Spleen (tissue), 13 donors: ENCODE results near the gene MOCS1. TPM values are rescaled to one million over a fixed set of nuclear protein-coding genes. Genes with fewer than 3 reads are reported as not detected.
A peak's percentile ranks its signal among the peaks of the same experiment; 100 is the strongest.

ENCODE experiments used
- DNase-seq: peaks from one replicate; pipeline ENCODE4 v3.0.0-alpha.2; 2020
- H3K27ac ChIP-seq, 8 donors: fragments of 200-600 bp; sonication (generic) in 7 of 8; 1 replicate in 4 of 8; 2 replicates in 4 of 8; pipeline versions ENCODE4 v1.5.0 to v1.8.0; 2016 to 2021; ENCODE audit warnings: inconsistent platforms in 4 of 8, mild to moderate bottlenecking in 4 of 8, moderate library complexity in 1 of 8
- H3K27me3 ChIP-seq, 7 donors: fragments of 200-600 bp; sonication (generic) in 6 of 7; replicated peaks in 1 of 7; 1 replicate in 4 of 7; 2 replicates in 3 of 7; pipeline versions ENCODE4 v1.5.0 to v1.8.0; 2016 to 2021; ENCODE audit warnings: inconsistent platforms in 3 of 7, mild to moderate bottlenecking in 1 of 7
- H3K36me3 ChIP-seq, 6 donors: fragments of 200-600 bp; sonication (generic) in 5 of 6; 1 replicate in 4 of 6; 2 replicates in 2 of 6; pipeline versions ENCODE4 v1.5.0 to v1.8.0; 2016 to 2021; ENCODE audit warnings: inconsistent platforms in 2 of 6
- H3K4me1 ChIP-seq, 6 donors: fragments of 200-600 bp; sonication (generic) in 5 of 6; 1 replicate in 3 of 6; 2 replicates in 3 of 6; pipeline versions ENCODE4 v1.5.0 to v1.8.0; 2016 to 2021; ENCODE audit warnings: inconsistent platforms in 3 of 6
- H3K4me3 ChIP-seq, 8 donors: fragments of 200-600 bp; sonication (generic) in 7 of 8; 1 replicate in 4 of 8; 2 replicates in 4 of 8; pipeline versions ENCODE4 v1.5.0 to v1.8.0; 2016 to 2021; ENCODE audit warnings: inconsistent platforms in 4 of 8, mild to moderate bottlenecking in 4 of 8, moderate library complexity in 2 of 8
- H3K9me3 ChIP-seq, 8 donors: fragments of 200-600 bp; sonication (generic) in 7 of 8; 1 replicate in 4 of 8; 2 replicates in 4 of 8; pipeline versions ENCODE4 v1.5.0 to v1.8.0; 2016 to 2021; ENCODE audit warnings: inconsistent platforms in 4 of 8
- POLR2A ChIP-seq, 3 donors: fragments of 450-650 bp; IDR thresholded peaks; one replicate each; pipeline ENCODE4 v1.5.1; 2017; ENCODE audit warnings: antibody characterized with exemption in 3 of 3, mild to moderate bottlenecking in 1 of 3
- POLR2AphosphoS5 ChIP-seq, 3 donors: sonication (generic); formaldehyde crosslinking; IDR thresholded peaks; one replicate each; pipeline ENCODE4 v1.5.1; 2017; ENCODE audit warnings: antibody characterized with exemption in 3 of 3
- WGBS, 5 donors: extraction: QIAGEN DNeasy Blood & Tissue Kit in 3 of 5; methylation state at CpG; one replicate each; pipeline versions ENCODE4 v1.1.5 to v1.1.7; 2013 to 2018; 5-methylcytosine and 5-hydroxymethylcytosine counted together
- intact Hi-C: fragments of 100-400 bp; cut with DNase I; formaldehyde crosslinking; loops from one replicate; pipeline ENCODE4 v1.15.0; 2023; ENCODE audit warnings: low total_unique reads
- long read RNA-seq, 2 donors: transcript quantifications; one replicate each; lab custom pipeline, GENCODE V29; 2026
- polyA plus RNA-seq, 3 donors: library from polyadenylated mRNA; stranded (reverse); fragments of 200-250 nt; gene quantifications; one replicate each; pipeline ENCODE4 v1.2.1, GENCODE V29; 2013
- total RNA-seq, 7 donors: library from RNA; depleted of rRNA in 3 of 7; stranded (reverse); fragments of >200 nt in 3 of 7; fragmentation: NEBNext Ultra II Directional in 4 of 7; extraction: Animal tissue kit (Norgen Biotek cat#: 25700) in 4 of 7; gene quantifications; one replicate each; pipeline versions ENCODE4 v1.1.0 to v1.2.1, GENCODE V29; 2016 to 2021
- TF ChIP-seq, protein P1 (sequence below), 11 experiments: fragments of 200-600 bp in 7 of 11; fragments of 450-650 bp in 4 of 11; sonication (generic) in 4 of 11; IDR thresholded peaks in 8 of 11; conservative IDR thresholded peaks in 3 of 11; 1 replicate in 7 of 11; 2 replicates in 4 of 11; pipeline versions ENCODE4 v1.4.0 to v1.8.0; 2016 to 2021; ENCODE audit warnings: antibody characterized with exemption in 11 of 11, inconsistent platforms in 4 of 11, mild to moderate bottlenecking in 1 of 11
- donor health status: healthy with polysubstance abuse.
- donor health status: DM: no; HTN: no; CAD: no; lungs with moderate emphysema.
- donor health status: DM: no; HTN: no; CAD: no.
- donor health status: Bipolar disorder and iron deficiency.
- donor health status: healthy.
- donor health status: DM: no; HTN: no; CAD: no.
- donor health status: DM: yes; HTN: yes; CAD: no.

Gene MOCS1
- total RNA-seq (10 to 100 TPM in 1 of 7 donors, 1 to 10 TPM in 6; 5.0 to 10.2 (median 8.3) TPM), polyA plus RNA-seq (1 to 10 TPM; 1.2 to 1.9 (median 1.9) TPM)
- long read RNA-seq, donor 1, partial matches to known transcripts = 0 of 1 reads
- long read RNA-seq, donor 1, other reads (novel, unspliced or antisense) = 0 of 1 reads
- long read RNA-seq, donor 2, partial matches to known transcripts = 0 of 1 reads
- long read RNA-seq, donor 2, other reads (novel, unspliced or antisense) = 0 of 1 reads

- no peaks in the 10 kb centered on the region for H3K9me3 ChIP-seq
- peaks cover 0 to 19% (median 3%) of the 10 kb centered on the region in 6 donors for H3K4me1 ChIP-seq
- H3K36me3 ChIP-seq = no peaks in the 10 kb centered on the region
- peaks cover 0 to 36% (median 0%) of the 10 kb centered on the region in 7 donors for H3K27me3 ChIP-seq
- intact Hi-C loops = no loop called here
- peak within 1 kb of the TSS; percentile 12 to 75 (median 48) for H3K27ac ChIP-seq
- TF ChIP-seq, protein P1, sequence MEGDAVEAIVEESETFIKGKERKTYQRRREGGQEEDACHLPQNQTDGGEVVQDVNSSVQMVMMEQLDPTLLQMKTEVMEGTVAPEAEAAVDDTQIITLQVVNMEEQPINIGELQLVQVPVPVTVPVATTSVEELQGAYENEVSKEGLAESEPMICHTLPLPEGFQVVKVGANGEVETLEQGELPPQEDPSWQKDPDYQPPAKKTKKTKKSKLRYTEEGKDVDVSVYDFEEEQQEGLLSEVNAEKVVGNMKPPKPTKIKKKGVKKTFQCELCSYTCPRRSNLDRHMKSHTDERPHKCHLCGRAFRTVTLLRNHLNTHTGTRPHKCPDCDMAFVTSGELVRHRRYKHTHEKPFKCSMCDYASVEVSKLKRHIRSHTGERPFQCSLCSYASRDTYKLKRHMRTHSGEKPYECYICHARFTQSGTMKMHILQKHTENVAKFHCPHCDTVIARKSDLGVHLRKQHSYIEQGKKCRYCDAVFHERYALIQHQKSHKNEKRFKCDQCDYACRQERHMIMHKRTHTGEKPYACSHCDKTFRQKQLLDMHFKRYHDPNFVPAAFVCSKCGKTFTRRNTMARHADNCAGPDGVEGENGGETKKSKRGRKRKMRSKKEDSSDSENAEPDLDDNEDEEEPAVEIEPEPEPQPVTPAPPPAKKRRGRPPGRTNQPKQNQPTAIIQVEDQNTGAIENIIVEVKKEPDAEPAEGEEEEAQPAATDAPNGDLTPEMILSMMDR (IDR thresholded peaks at IDR 0.05 in 8 of 11, conservative IDR thresholded peaks at IDR 0.05 in 3 of 11) = no peak
- TF ChIP-seq POLR2AphosphoS5 (IDR thresholded peaks at IDR 0.05) (peak; percentile 73 to 86 (median 84)), POLR2A (IDR thresholded peaks at IDR 0.05) (peak in 1 of 3 donors; percentile 12)
- DNase-seq = peak; percentile 88
- 4 to 14% (median 7%) methylated on average over 17 to 46 of the region's 46 CpGs for WGBS, 5 donors
- H3K4me3 ChIP-seq = peak within 1 kb of the TSS; percentile 42 to 73 (median 52)
Measured at GRCh38 chr6:39934131-39934757, at the start of gene MOCS1. MOCS1 (minus strand) TSS chr6:39934462; CDS start chr6:39934417, 45 bp downstream.

DNA sequence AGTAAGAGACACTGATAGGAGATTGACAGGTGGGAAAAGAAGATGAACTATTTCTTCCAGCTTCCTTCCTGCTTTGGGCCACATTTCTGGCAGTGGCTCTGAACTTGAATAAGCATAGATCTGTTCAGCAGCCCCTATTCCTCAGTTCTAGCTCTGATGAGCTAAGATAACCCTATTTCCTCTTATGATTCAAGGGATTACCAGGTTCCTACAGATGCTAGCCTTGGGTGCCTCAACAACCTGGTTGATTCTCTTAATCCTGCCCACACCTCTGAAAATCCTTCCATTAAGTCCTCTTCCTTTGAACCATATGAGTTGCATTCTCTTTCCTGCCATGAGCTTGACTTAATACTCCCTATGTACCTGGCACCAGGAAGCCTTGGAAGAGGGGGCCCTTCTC is 49.8 kb upstream of the MOCS1 start:
- H3K4me3 ChIP-seq = no peak overlapping the region
- no peak for TF ChIP-seq POLR2A (IDR thresholded peaks at IDR 0.05)
- TF ChIP-seq POLR2AphosphoS5 (IDR thresholded peaks at IDR 0.05) = no peak
- H3K9me3 ChIP-seq = no peaks in the 10 kb centered on the region
- intact Hi-C loops = no loop called here
- peaks cover 0 to 2% (median 0%) of the 10 kb centered on the region in 7 donors for H3K27me3 ChIP-seq
- no peak for DNase-seq
- no peaks in the 10 kb centered on the region for H3K36me3 ChIP-seq
- H3K4me1 ChIP-seq = no peaks in the 10 kb centered on the region
- no peak overlapping the region for H3K27ac ChIP-seq

GRCh38 chr6:39983193-39983592 is 48.9 kb upstream of the MOCS1 start:
- H3K27ac ChIP-seq = no peak overlapping the region
- DNase-seq = no peak
- no peaks in the 10 kb centered on the region for H3K9me3 ChIP-seq
- no peak overlapping the region for H3K4me3 ChIP-seq
- H3K36me3 ChIP-seq = no peaks in the 10 kb centered on the region
- H3K27me3 ChIP-seq = peaks cover 0 to 8% (median 0%) of the 10 kb centered on the region in 7 donors
- no peak for TF ChIP-seq POLR2AphosphoS5 (IDR thresholded peaks at IDR 0.05)
- TF ChIP-seq POLR2A (IDR thresholded peaks at IDR 0.05) = no peak
- TF ChIP-seq, protein P1 (IDR thresholded peaks at IDR 0.05 in 8 of 11, conservative IDR thresholded peaks at IDR 0.05 in 3 of 11) = no peak
- no peaks in the 10 kb centered on the region for H3K4me1 ChIP-seq
- intact Hi-C loops = no loop called here

- H3K4me1 ChIP-seq = no peaks in the 10 kb centered on the region
- H3K9me3 ChIP-seq = no peaks in the 10 kb centered on the region
- DNase-seq = no peak
- intact Hi-C loops = no loop called here
- H3K4me3 ChIP-seq = no peak overlapping the region
- H3K27ac ChIP-seq = no peak overlapping the region
- TF ChIP-seq POLR2AphosphoS5 (IDR thresholded peaks at IDR 0.05) (no peak), POLR2A (IDR thresholded peaks at IDR 0.05) (no peak)
- TF ChIP-seq, protein P1 (IDR thresholded peaks at IDR 0.05 in 8 of 11, conservative IDR thresholded peaks at IDR 0.05 in 3 of 11) = no peak
- no peaks in the 10 kb centered on the region for H3K36me3 ChIP-seq
- peaks cover 0 to 8% (median 0%) of the 10 kb centered on the region in 7 donors for H3K27me3 ChIP-seq
Measured at GRCh38 chr6:39982720-39983119, 48.5 kb upstream of the MOCS1 start.
